Measurements from ENCODE around the gene SLC2A9.
"Not testable (repeated sequence)": the region's sequence is repeated elsewhere in the genome, so short reads cannot be mapped to it uniquely, and the experiment has no call there.

SLC2A9 gene

GRCh38 chr4:9906996-9907395 is 114.3 kb downstream of the SLC2A9 start:
- no peak overlapping the region for H3K4me3 ChIP-seq (ENCODE audit: control insufficient read depth, low read depth, low read length)
- TF ChIP-seq, protein P1, sequence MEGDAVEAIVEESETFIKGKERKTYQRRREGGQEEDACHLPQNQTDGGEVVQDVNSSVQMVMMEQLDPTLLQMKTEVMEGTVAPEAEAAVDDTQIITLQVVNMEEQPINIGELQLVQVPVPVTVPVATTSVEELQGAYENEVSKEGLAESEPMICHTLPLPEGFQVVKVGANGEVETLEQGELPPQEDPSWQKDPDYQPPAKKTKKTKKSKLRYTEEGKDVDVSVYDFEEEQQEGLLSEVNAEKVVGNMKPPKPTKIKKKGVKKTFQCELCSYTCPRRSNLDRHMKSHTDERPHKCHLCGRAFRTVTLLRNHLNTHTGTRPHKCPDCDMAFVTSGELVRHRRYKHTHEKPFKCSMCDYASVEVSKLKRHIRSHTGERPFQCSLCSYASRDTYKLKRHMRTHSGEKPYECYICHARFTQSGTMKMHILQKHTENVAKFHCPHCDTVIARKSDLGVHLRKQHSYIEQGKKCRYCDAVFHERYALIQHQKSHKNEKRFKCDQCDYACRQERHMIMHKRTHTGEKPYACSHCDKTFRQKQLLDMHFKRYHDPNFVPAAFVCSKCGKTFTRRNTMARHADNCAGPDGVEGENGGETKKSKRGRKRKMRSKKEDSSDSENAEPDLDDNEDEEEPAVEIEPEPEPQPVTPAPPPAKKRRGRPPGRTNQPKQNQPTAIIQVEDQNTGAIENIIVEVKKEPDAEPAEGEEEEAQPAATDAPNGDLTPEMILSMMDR (IDR thresholded peaks at IDR 0.05; ENCODE audit: control insufficient read depth, insufficient read depth, low read depth, low read length, missing control alignments), result no peak
- DNase-seq (ENCODE audit: low read depth), result no peak

DNA sequence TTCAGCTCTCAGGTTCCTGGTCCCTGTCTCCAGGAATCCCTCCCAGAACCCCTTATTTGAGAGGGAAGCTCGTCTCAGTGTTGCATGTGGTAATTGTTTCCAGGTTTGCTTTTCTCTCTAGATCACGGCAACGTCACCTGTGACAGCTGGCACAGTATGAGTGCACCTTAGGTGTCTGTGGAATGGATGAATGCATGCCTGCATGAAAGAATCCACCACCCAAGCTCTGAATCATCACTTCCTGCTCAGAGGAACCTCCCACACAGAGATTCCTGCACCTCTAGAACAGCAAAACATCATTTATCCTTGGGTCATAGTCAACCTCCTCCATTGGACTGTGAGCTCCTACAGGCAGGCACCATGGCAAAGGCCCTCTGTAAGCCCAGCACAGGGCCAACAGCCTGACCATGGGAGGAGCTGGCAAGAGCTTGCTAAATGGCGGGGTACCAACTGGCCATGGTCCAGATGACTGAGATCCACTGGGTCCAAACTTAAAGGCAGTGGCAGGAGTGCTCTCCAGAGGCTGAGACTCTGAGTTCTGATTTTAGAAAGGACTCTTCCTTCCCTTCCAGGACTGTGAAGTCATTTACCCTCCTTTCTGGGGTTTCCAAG is 116.2 kb downstream of the SLC2A9 start:
- DNase-seq (ENCODE audit: low read depth), result no peak
- TF ChIP-seq, protein P1 (IDR thresholded peaks at IDR 0.05; ENCODE audit: control insufficient read depth, insufficient read depth, low read depth, low read length, missing control alignments), result no peak
- H3K4me3 ChIP-seq (ENCODE audit: control insufficient read depth, low read depth, low read length), result no peak overlapping the region

DNA sequence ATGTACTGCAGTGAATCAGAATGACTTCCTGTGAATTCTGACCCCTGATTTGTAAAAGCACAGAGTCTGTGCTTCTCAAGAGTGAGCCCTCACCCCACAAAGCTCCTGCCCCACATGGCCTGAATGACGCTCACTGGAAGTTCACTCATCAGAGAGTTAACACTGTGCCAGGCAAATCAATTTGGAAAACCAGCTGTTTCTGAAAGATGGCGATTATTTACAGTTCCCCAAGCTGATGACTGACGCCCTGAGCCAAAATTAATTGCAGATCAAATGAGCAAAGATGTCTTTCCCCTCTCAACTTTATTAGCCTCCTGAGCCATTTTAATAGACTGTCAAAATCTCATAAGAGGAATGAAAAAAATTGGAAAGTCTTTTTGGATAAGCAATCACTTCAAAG is 118.0 kb downstream of the SLC2A9 start:
- no peak for DNase-seq (ENCODE audit: low read depth)
- TF ChIP-seq, protein P1 (IDR thresholded peaks at IDR 0.05; ENCODE audit: control insufficient read depth, insufficient read depth, low read depth, low read length, missing control alignments), result no peak
- no peak overlapping the region for H3K4me3 ChIP-seq (ENCODE audit: control insufficient read depth, low read depth, low read length)

DNA sequence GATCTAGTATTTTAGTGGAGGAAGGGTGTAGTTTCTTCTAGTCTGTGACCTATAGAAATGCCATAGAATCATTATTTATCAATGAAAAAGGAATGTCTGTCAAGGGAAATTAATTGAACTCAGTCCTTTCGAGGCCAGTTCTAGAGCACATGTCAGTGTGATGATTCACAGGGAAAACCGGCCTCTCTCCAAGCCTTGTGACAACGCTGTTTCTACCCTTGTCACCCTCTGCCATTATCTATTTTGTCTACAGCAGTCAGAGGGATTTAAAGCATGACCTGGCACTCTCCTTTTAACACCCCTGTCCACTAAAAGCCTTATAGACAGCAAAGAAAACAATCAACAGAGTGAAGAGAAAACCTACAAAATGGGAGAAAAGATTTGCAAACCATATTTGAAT is 120.0 kb downstream of the SLC2A9 start:
- TF ChIP-seq, protein P1 (IDR thresholded peaks at IDR 0.05; ENCODE audit: control insufficient read depth, insufficient read depth, low read depth, low read length, missing control alignments), result no peak
- no peak for DNase-seq (ENCODE audit: low read depth)
- no peak overlapping the region for H3K4me3 ChIP-seq (ENCODE audit: control insufficient read depth, low read depth, low read length)

GRCh38 chr4:9900633-9901032 is 120.7 kb downstream of the SLC2A9 start:
- not testable (repeated sequence) for DNase-seq (ENCODE audit: low read depth); H3K4me3 ChIP-seq (ENCODE audit: control insufficient read depth, low read depth, low read length)

DNA sequence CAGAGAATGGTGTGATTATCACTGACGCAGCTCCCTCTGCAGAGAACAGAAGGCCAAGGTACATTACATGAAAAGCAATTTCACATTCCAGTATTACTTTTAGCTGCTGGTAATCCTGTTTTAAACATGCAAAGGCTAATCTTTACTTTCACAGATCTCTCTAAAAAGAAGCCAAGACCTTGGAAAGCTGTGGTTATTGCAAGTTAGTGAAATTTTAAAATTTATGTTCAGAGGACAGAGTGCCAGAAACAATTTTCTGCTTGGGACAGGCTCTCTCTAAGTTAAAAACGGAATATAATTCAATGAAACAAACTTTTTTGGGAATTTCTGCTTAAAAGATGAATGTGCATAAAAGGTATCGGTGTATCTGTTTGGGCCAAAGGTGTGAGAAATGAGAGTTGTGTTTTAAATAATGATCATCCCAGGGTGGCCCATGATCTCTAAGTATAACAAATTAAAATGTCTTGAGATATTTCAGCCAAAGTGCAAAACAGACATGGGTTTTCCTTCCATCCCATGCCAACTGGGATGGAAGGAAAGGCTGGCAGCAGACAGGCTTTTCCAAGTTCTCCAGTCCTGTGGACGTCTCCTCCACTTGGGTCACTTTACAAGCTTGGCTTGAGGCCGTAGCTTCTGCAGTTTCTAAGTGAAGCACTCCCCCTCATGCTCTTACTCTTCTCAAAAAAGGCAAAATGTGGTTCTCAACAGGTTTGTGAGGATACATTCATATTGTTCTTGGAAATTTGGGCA is 121.8 kb downstream of the SLC2A9 start:
- TF ChIP-seq, protein P1 (IDR thresholded peaks at IDR 0.05; ENCODE audit: control insufficient read depth, insufficient read depth, low read depth, low read length, missing control alignments), result no peak
- H3K4me3 ChIP-seq (ENCODE audit: control insufficient read depth, low read depth, low read length), result no peak overlapping the region
- DNase-seq (ENCODE audit: low read depth), result no peak

GRCh38 chr4:9898596-9899305 is 122.5 kb downstream of the SLC2A9 start:
- DNase-seq (ENCODE audit: low read depth), result no peak
- TF ChIP-seq, protein P1 (IDR thresholded peaks at IDR 0.05; ENCODE audit: control insufficient read depth, insufficient read depth, low read depth, low read length, missing control alignments), result no peak
- no peak overlapping the region for H3K4me3 ChIP-seq (ENCODE audit: control insufficient read depth, low read depth, low read length)

All from AG09309 (cell line).